Measurements from ENCODE around the gene M1AP.
A peak's percentile ranks its signal among the peaks of the same experiment; 100 is the strongest.

Gene M1AP

GRCh38 chr2:74648009-74648443, at the start of gene M1AP:
Gene M1AP, minus strand, starts transcription at chr2:74648330. Its CDS starts 8,055 bp downstream, at chr2:74640275.
- no peak for DNase-seq (ENCODE audit: low read depth)

DNA sequence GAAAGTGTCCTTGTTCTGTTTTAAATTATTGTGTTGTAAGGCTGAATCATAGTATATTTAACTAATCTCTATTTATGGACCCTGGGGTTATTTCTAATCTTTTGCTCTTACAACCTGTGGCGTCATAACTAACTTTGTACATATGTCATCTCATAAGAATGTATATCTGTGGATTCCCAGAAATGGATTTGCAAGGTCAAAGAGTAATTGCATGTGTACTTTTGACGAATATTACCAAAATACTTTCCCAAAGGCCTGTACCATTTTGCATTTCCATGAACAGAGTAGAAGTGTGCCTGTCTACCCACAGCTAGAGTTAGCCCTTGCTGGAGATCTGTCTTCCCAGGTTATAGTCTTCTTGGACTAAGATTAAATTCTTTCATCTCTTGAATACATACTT, 48.7 kb upstream of the M1AP start:
- no peak for DNase-seq (ENCODE audit: low read depth)

DNA sequence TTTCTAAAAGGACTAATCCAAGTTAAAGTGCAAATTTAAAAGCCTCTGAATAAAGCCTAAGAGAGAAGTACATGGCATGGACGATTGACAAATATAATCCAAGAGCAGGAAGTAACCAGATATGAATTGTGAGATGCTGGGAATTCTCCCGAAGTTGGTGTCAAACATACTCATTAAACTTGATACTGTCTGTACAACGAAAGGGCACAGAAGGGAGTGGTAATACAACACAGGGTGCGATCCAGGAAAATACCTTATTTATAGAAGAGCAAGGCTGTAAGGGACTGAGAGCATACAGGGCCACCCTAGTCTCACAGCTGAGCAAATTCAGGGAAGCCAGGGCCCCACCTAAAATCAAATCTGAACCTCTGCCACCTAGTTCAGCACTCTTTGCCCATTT, 47.5 kb upstream of the M1AP start:
- DNase-seq (ENCODE audit: low read depth) = no peak

- DNase-seq (ENCODE audit: low read depth) = no peak
These were observed 46.2 kb upstream of the M1AP start for GRCh38 chr2:74694281-74694680.

- no peak for DNase-seq (ENCODE audit: low read depth)
These were observed 45.5 kb upstream of the M1AP start for GRCh38 chr2:74693668-74694067.

DNA sequence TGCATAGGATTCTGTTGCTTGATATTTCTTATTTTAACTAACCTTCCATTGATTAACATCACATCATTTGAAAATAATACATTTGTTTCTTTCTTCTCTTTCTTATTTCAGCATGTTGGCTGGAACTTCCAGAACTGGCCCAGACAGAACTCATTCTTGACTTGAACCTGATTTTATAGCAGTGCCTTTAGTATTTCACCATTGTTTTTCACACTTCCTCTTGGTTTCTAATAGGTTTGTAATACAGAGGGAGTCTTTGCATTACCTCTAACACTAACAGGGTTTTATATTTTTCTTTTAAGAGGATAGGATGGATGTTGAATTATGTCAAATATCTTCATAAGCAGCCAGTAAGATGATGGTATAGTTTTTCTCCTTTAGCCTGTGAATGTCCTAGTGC, 45.1 kb upstream of the M1AP start:
- no peak for DNase-seq (ENCODE audit: low read depth)

- DNase-seq (ENCODE audit: low read depth) = no peak
These were observed 43.8 kb upstream of the M1AP start for GRCh38 chr2:74691929-74692328.

DNA sequence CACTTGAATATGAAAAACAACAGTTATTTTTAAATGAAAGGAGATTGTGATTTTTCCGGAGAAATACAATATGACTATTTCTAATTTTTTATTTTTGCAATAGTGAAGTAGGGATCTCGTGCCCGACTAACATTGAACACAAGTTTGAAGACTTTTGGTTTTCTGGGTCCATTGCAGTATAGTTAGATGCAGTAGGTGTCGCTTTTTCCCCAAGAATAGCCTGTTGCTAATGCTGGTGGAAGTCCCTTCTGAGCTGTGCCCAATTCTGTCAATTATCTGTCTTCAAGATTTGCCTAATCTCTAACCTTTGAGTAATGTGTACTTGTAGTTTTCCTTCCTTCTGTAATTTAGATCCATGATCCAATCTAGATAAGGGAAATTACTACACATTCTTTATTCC, 42.4 kb upstream of the M1AP start:
- no peak for DNase-seq (ENCODE audit: low read depth)

DNA sequence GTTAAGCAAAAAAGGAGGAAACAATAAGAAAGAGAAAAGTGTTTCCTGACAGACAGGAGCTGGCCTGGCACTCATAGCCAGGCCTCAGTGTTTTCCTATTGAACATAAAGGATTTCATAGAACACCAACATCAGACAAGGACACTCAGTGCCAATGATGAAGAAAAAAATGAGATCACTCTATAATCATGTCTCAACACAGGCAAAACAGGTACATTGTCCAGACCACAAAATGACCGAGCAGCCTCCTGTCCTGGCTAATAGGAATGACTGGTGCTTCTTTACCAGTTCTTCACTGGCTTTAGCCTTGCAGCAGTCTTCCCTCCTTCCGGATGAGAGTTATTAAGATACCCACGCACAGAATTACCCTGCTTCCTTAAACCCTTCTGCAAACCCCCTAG, 41.5 kb upstream of the M1AP start:
- DNase-seq (ENCODE audit: low read depth) = no peak

GRCh38 chr2:74688881-74689280, 40.8 kb upstream of the M1AP start:
- DNase-seq (ENCODE audit: low read depth) = no peak

DNA sequence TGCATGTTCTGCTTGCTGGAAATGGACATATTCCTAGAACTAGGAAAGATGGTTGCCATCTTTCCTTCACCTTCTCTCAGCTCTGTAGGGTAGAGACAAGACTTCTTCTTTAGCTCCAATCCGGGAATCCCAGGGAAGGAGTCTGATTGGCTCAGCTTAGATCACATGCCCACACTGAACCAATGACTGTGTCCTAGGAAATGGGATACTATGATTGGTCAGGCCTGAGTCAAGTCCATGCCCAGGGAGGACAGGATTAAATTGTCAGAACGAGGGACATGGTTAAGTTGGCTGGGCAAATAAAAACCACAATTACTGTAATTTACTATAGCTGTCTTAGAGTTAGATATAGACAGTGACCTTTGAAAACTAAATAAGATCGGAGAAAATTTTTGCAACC, 37.3 kb upstream of the M1AP start:
- DNase-seq (ENCODE audit: low read depth) = no peak

- no peak for DNase-seq (ENCODE audit: low read depth)
These were observed 34.4 kb upstream of the M1AP start for GRCh38 chr2:74682501-74682900.

- no peak for DNase-seq (ENCODE audit: low read depth)
These were observed 31.5 kb upstream of the M1AP start for GRCh38 chr2:74679615-74680014.

- DNase-seq (ENCODE audit: low read depth) = no peak
These were observed 28.2 kb upstream of the M1AP start for GRCh38 chr2:74676331-74676730.

DNA sequence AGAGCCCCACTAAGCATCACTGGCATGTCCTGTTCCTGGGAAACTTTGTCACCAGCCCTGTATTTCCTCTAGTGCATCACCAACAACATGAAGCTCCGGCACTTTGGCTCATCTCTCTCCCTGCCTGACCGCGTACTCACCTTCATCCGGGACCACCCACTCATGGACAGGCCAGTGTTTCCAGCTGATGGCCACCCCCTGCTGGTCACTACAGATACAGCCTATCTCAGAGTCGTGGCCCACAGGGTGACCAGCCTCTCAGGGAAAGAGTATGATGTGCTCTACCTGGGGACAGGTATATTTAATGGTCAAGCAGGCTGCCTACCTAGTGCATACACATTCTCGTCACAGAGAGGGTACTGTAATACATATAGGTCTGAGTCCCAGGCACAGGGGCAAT, 27.0 kb upstream of the M1AP start:
- no peak for DNase-seq (ENCODE audit: low read depth)

GRCh38 chr2:74673826-74674528, 25.8 kb upstream of the M1AP start:
- no peak for DNase-seq (ENCODE audit: low read depth)

GRCh38 chr2:74671479-74671878, 23.3 kb upstream of the M1AP start:
- no peak for DNase-seq (ENCODE audit: low read depth)

DNA sequence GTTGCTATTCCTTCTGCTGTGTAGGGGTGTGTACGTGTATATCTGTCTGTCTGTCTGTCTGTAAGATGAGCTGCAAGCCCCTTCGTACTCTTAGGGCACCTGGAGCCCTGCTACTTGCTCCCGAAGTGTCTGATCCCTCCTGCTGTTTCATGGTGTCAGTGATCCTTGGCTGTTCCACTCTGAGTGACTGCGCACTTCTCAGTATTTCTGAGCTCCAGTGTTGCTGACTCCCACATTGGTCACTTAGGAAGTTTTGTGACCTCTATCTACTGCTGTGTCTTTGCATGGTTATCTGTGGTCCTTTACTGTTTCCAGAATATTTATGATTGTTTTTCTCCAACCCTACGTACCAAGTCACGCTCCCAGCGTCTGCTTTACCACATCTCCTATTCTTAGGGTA, 22.1 kb upstream of the M1AP start:
- DNase-seq (ENCODE audit: low read depth) = no peak

GRCh38 chr2:74668087-74668486, 20.0 kb upstream of the M1AP start:
- no peak for DNase-seq (ENCODE audit: low read depth)

- no peak for DNase-seq (ENCODE audit: low read depth)
These were observed 11.3 kb upstream of the M1AP start for GRCh38 chr2:74659462-74659861.

GRCh38 chr2:74658516-74658915, 10.4 kb upstream of the M1AP start:
- DNase-seq (ENCODE audit: low read depth) = no peak

- DNase-seq (ENCODE audit: low read depth) = no peak
These were observed 7.4 kb upstream of the M1AP start for GRCh38 chr2:74655579-74655978.

DNA sequence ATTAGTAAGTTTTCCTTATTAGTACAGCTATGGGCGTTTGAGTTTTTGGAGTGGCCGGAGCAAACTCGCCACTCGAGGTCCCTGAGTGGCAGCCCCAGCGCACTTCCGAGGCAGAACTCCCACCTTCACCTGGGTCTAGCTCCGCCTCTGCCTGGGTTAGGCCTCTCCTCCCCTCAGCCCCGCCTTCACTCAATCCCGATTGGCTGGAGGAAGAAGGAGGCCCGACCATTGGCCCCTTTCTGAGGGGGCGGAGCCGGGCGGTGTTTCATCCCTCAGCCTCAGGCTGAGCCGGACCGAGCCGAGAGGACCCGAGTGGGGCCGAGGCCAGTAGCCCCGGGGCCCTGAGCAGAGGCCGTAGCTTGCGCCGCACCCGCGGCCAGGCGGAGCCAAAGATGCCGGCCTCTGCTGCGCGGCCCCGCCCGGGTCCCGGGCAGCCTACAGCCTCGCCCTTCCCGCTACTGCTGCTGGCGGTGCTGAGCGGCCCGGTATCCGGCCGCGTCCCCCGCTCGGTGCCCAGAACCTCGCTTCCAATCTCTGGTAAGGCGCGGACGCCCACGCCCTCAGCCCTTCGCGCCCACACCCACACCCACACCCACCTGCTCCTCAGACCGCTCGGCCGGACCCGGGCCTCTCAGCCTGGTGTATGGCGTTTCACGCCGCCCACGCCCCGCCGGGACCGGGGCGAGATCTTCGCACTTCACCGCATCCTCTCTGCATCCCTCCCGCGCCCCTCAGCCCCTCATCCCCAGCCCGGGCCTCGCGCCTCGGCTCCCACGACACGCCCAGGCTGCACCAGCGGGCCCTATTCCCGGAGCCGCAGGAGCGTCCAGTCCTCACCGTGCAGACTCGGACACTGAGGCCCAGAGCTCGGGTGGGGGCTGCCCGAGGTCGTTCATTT, 6.1 kb upstream of the M1AP start, which contains the start of gene SEMA4F:
TSS of gene SEMA4F (plus strand) at position 263 of the 898 bp plus-strand sequence. CDS start at position 393, 130 bp downstream.
- peak; percentile 87 for DNase-seq (ENCODE audit: low read depth)
